ENCODE data around the gene LHFPL3.
"Not testable (repeated sequence)": the region's sequence is repeated elsewhere in the genome, so short reads cannot be mapped to it uniquely, and the experiment has no call there.

The LHFPL3 gene

DNA sequence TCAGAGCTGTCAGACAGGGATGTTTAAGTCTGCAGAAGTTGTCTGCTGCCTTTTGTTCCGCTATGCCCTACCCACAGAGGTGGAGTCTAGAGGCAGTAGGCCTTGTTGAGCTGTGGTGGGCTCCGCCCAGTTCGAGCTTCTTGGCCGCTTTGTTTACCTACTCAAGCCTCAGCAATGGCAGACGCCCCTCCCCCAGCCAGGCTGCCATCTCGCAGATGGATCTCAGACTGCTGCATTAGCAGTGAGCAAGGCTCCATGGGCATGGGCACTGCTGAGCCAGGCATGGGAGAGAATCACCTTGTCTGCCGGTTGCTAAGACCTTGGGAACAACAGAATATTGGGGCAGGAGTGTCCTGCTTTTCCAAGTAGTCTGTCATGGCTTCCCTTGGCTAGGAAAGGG is 267.2 kb downstream of the LHFPL3 start:
- not testable (repeated sequence) for DNase-seq (ENCODE audit: low spot score)

DNA sequence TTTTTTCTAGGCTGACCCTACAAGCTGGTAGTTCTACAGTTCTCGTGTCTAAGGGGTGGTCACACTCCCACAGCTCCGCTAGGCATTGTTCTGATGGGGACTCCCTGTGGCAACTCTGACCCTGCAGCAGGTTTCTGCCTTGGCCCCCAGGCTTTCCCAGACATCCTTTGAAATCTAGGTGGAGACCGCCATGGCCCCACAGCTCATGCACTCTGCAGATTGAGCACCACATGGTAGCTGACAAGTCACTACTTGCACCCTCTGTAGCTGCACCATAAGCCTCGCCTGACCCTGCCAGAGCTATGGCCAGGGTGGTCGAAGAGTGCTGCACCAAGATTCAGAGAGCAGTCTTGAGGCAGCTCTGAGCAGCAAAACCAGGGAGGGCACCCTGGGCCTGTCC is 275.6 kb downstream of the LHFPL3 start:
- no peak for DNase-seq (ENCODE audit: low spot score)

DNA sequence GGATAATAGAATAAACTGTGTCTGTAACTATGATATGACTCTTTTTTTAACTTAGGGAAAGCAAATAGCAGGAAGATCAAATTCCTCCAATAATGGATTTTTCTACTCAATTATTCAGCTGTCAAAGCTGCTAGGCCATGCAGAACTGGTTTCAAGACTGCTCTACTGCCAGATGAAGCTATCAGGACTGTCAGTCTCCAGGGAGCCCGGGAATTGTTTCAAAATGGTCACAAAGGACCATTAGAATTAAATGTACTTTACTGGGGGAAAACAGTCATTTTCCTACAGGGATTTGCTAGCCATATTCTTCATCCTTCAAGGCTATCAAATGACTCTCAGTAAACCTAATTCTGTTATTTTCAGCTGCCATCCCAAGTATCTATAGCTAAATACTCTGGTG is 276.3 kb downstream of the LHFPL3 start:
- DNase-seq (ENCODE audit: low spot score): no peak

DNA sequence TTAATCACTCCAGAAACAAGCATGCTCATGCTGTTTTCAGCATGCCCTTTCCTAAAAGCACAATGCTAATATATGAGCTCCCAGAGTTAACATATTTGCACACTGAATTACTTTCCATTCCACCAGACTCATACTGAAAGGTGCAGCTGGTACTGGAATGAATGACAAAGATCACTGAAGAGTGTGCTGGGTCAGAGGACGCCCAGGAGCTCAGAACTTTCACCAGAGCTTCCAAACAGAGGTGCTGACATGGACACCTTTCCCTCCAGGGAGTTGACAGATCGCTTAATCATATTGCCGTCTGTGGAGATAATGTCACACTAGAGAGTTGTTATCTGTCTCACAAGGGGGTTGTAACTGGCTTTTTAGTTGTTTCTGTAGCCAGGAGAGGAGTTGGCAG is 292.9 kb downstream of the LHFPL3 start:
- no peak for DNase-seq (ENCODE audit: low spot score)

DNA sequence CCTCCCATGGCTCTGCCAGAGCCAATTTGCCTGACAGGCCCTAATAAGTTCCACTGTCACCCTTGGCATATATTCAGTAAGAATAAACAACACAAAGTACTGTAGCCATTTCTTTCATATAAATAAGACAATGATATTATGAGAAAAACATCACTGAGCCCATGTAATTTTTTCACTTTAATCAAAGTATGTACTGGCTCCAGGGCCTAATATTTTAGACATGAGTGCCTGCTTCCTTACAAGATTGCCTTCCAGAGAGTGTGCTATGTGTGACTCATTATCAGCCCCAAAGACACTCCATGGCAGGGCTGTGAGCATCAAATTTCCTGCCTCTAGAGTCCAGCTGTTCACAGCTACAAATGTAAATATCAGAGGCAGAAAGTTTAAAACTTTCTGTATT is 297.6 kb downstream of the LHFPL3 start:
- DNase-seq (ENCODE audit: low spot score): no peak

DNA sequence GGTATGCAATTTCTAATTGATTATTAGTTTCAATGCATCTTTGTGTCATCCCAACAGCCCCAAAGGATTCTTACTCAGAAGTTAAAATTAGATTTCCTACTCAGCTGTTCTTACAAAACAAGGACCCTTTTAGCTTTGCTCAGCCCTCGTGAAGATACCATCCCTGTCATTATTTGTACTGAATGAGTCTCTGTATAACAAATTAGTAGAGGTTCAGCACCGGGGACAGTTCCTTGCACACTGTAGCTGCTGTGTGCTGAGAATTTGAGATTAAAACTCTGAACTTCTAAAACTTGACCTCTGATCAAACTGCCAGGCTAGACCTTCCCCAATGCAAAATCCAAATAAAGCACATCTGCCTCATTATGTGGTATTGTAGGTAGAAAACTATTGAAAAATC is 299.1 kb downstream of the LHFPL3 start:
- DNase-seq (ENCODE audit: low spot score): peak; percentile 51

DNA sequence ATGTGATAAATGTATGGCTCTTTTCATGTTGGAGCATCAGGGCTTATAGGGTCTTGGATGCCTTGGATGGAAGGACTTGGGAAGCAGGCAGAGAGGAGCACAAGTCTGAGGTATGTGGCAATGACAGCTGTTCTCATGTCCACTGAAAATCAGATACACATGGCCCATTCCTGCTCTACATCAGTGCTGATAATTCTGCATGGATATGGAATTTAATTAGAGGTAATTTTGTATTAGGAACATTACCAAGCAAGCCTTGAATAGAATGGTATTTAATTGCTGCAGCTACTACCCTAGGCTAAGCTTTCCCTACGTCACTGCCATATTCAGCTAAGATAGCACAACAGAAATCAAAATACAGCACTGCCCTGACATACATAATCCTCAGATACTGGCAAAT is 299.6 kb downstream of the LHFPL3 start:
- no peak for DNase-seq (ENCODE audit: low spot score)

DNA sequence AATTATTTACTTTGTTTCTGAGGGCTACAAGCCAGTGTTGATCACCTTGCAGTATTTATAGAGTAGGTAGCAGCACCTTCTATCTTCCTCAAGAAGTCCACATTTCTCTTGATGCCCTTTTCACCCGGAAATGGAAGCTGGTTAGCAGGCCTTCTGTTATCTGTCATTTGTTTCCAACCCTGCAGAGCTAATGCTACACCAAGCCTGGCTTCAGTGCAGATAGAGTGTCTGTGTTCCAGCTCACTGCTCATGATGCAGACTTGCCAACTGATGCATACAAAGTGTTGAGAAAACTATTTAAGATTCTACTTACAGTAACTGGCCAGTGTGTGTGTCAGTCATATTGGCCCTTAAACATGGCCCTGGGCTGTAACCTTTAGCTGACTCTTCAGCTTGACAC is 301.0 kb downstream of the LHFPL3 start:
- no peak for DNase-seq (ENCODE audit: low spot score)

DNA sequence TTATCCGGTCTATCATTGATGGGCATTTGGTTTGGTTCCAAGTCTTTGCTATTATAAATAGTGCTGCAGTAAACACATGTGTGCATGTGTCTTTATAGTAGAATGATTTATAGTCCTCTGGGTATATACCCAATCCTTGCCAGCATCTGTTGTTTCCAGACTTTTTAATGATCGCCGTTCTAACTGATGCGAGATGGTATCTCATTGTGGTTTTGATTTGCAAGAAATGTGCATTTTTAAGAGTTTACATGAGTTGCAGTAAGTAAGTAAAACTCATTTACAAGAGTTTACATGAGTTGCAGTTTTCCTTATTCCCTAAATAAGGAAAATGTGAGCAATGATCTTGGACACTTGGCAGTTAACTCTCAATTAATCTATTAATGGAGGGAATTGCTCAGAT is 312.1 kb downstream of the LHFPL3 start:
- DNase-seq (ENCODE audit: low spot score): no peak

DNA sequence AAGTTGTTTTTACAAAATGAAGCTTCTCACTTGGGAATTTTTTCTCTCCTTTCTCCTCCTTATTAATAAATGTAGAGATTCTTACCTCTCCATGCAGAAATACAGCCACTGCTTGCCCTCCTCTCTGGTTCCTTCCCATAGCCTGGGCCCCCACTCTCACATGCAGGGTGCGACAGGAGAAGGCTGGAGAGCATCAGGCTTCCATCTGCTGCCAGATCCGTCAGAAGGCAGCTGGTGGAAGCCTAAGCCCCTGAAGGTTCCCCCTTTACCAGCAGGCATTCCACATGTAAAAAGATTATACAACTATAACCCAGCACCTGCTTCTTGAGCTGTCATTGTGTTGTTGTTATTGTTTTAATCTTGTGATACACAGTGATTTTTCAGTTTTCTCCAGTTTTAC is 314.2 kb downstream of the LHFPL3 start:
- DNase-seq (ENCODE audit: low spot score): no peak

DNA sequence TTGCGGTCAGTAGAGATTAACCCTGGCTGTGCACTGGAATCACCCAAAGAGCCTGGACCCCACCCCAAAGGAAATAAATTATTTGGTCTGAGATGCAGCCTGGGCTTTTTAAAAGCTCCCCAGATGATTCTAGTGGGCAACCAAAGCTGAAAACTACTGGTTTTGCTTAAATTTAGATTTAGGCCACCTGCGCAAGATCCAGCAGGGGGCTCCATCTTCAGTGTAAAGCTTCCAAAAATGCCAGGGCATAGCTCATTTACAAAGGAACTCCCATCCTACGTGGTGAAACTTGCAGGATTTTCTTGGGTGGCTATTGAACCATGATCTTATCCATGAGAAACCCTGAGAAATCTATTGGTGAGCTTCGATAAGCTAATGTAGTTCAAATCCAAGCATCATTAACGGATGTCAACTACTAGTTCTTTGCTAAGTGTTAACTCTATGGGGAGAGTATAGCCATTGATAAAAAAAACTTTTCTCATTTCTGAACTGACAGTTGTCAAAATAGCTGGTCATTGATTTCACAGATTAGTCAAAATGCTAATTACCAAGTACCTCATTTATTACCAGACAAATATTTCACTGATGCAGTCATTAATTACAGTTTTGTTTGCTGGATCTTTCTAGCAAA is 315.3 kb downstream of the LHFPL3 start:
- DNase-seq (ENCODE audit: low spot score): peak; percentile 53

DNA sequence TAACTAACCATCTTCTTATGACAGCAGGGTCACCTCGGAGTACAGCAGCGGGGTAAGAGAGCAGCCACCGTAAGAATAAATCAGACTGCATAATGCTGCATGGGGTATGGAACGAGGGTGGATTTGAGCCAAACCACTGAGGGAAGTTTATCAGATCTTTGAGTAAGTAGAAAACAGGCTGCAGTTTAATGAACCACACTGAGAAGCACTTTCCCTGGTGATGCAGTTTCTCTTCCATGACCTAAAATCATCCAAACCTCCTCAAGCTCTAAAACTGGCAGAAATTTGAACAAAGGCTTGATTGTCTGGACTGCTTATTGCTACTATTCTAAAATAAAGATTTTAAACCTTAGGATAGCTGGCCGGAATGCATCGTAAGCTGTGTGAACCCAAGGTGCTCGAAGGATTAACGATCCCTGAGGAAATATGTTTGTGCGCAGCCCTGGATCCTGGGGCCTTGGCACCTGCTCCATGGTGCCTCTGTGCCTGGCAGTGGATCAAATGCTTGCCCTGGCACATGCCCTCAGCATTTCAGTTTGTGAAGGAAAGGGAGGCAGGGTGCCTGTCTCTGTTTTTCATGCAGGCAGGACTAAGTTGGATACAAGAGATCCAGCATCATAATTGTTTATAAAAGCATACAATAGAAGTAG is 322.7 kb downstream of the LHFPL3 start:
- DNase-seq (ENCODE audit: low spot score): no peak

DNA sequence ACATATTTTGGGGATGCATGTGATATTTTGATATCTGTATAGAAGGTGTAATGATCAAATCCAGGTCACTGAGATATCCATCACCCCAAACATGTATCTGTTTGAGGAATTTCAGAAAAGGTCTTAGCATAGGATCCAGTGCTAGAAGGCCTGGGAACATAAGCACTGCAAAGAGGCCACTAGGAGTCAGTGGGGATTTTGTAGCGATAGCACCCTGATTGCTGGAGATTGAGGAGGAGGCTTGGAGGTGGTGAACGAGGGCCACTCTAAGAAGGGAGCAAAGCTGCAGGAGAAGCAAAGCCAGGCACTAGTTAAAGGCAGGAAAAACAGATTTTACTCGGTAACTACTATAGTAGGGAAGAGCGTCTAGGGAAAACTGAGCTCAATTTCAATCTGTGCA is 324.0 kb downstream of the LHFPL3 start:
- no peak for DNase-seq (ENCODE audit: low spot score)

DNA sequence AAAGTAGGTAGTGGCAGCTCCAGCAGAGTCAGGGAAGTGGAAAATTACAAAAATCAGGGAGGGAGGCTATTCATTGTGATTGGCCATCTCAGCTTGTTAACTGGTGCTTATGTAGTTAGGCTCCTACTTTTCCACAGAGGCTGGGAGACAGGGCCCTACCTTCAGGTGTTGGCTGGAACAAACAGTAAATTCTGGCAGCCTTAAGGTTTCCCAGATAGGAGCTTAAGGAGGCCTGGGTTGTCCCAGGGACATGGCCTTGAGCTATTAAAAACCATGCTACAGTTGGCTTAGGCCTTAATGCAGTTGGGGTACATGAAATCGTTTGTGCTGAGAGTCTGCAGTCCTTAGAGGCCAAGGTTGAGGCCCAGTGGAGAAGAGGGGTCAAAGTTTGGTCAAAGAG is 324.5 kb downstream of the LHFPL3 start:
- no peak for DNase-seq (ENCODE audit: low spot score)

DNA sequence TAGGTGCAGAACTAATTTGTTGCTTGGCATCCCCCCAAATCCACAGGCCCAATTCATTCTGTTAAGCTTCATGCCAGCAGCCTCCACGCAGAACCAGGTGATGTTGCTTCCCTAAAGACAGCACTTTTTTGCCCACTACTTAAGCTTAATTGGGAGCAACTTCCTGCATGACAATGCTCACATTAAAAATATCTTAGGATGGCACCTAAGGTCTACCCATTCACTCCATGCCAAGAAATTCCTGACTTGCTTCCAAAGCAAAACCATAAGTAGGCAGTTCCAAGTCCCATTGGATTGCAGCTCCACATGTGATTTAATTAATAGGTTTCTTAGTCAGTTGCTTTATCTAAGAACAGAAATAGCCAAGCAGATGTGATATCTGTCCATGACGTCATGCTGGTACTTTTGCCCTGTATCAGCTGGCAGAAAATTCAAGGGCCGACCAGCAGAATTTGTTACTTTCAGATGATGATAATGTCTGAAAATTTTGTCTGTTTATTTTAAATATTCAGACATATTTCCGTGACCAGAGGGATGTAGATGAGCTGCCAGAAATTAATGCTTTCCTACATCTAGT is 325.5 kb downstream of the LHFPL3 start:
- DNase-seq (ENCODE audit: low spot score): no peak

DNA sequence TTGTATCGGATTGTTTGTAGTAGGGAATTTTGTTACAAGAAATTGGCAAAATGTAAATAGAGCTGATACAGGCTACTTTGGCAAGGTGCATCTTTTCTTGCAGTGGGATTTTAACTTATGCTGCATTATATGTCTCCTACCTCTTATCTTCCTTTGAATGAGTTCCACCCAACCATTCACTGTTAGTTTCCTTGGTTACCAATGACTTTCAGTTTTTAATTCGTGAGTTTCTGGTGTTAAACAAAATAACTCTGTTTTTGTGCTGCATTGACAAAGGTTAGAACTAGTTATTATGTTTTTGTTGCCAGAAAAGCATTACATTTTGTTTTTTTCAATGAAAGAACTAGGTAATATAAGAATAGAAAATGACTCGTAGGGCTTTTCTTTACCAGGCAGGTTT is 327.2 kb downstream of the LHFPL3 start:
- no peak for DNase-seq (ENCODE audit: low spot score)

DNA sequence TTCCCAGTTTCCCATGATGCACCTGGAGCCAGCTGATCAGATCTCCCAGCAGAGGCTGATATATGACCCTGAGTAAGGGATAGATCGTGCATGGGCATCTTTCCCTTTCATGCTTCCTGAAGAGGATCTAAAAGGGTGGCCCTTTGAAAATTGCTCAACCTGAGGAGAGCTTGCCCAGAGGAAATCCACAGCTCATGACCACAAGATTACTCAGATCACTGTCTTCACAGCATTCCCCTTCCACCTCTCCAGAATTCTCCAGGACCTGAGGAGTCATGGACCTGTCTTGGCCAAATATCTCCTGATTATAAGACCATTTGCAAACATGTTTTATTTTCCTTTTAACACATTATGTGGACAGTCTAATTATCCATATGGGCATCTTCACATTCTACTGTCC is 328.1 kb downstream of the LHFPL3 start:
- DNase-seq (ENCODE audit: low spot score): no peak

DNA sequence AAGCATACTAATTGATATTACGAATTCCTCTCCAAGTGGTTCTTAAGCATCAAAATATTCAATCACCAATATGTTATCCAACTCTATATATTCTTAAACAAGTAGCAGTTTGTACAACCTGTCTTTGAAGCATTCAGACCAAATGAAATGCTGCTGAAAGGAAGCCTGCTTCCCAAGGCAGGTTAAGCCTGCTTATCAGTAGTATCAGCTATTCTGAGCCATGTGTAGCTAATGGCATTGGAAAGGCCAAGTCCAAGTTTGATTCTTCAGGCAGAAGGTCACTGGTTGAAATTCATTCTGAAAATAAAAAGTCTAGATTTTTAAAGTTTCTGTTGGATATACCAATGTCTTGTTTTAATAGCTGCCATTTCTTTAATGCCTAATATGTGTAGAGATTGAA is 328.7 kb downstream of the LHFPL3 start:
- DNase-seq (ENCODE audit: low spot score): no peak

DNA sequence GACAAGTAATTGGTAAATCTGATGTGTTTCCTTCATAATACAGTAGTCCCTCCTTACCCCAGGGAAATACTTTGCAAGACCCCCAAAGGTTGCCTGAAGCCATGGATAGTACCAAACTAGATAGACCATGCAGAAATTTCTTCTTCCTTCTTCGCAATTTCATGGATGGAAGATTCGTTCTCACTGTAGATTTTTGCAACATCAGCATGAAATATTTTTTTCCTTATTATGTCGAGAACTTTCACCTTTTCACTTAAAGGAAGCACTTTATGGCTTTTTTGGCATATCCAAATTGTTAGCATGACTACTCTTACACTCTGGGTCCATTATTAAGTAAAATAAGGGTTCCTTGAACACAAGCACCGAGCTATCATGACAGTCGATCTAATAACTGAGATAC is 333.2 kb downstream of the LHFPL3 start:
- no peak for DNase-seq (ENCODE audit: low spot score)

DNA sequence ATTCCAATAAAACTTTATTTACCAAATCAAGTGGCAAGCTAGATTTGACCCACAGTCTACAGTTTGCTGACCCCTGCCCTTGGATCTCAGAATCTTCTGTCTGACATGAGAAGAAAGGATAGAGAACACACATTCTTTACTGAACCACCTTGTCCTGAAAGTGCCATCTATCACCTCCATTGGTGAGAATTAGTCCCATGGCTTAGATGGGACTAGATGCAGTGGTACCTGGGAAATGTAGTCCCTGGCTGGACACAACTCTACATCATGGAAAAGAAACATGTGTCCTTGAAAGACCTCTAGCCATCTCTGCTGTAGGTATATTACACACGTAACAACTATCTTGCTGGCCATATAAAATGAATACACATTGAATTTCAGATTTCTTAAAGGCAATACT is 336.2 kb downstream of the LHFPL3 start:
- no peak for DNase-seq (ENCODE audit: low spot score)

DNA sequence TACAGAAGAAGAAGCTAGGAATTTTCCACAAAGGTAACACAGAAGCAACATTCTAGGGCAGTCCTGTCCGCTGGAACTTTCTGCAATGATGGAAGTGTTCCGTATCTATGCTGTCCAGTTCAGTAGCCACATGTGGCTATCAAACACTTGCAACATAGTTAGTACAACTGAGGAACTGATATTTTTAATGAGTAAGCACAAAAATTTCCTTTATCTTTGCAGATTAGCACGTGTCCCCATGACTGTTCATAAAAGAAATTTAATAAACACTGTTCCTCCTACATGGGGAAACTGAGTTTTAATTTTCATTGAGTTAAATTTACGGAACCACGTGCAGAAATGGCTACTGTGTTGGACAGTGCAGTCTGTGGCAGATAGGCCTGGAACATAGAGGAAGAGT is 349.2 kb downstream of the LHFPL3 start:
- no peak for DNase-seq (ENCODE audit: low spot score)

DNA sequence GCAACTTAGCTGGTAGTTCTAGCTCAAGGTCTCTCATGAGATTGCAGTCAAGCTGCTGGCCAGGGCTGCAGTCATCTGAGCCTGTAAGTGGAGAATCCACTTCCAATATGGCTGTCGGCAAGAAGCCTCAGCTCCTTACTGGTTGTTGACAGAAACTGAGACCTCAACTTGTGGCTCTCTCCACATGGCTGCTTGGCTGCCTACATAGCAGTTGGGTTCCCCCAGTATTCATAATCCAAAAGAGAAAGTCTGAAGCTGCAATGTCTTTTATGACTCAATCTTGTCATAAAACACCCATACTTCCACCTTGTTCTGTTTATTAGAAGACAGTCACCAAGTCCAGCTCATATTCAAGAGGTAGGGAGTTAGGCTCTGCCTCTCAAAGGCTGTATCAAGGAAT is 350.7 kb downstream of the LHFPL3 start:
- no peak for DNase-seq (ENCODE audit: low spot score)

DNA sequence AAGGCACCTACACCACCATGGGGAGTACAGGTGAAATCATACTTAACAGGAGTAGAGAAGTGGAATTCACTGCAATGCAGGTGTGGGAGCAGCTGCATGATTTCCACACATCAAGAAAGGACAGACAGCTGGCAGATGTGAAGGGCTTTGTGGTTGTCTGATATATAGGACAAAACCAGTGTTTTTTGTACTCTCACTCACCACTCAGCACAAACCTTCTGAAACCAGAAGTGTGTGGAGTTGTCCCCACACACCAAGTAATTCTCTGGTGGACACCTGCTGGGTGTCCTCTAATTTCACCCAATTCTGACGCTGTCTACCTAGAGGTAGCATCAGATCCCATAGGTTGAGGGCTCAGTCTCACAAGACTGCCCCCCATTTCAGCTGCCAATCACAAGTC is 357.9 kb downstream of the LHFPL3 start:
- DNase-seq (ENCODE audit: low spot score): no peak

DNA sequence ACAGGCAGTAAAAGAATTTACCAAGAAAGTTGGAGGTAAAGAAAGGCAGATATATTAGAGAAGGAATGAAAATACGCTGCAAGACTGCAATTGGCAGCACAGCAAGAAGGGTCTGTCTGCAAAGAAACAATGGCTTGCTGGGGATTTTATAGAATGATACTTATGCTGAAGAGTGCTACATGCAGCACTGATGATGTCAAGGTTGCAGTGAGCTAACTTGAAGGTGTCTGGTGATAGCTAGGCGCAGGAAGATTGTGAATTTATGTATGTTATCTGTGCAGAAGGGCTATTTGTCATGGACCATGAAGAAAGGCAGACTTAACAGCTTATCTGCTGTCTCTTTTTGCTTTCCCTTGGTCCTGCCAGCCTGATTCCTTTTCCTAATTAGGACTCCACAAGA is 366.3 kb downstream of the LHFPL3 start:
- DNase-seq (ENCODE audit: low spot score): no peak
